NCI-H128 (cell line): ENCODE measurements around the gene LRRC8C.

Experiments used
- DNase-seq: peaks from one replicate; lab custom pipeline; 2025; ENCODE audit not compliant: unreplicated experiment; lab: John Stamatoyannopoulos, UW

Gene LRRC8C

DNA sequence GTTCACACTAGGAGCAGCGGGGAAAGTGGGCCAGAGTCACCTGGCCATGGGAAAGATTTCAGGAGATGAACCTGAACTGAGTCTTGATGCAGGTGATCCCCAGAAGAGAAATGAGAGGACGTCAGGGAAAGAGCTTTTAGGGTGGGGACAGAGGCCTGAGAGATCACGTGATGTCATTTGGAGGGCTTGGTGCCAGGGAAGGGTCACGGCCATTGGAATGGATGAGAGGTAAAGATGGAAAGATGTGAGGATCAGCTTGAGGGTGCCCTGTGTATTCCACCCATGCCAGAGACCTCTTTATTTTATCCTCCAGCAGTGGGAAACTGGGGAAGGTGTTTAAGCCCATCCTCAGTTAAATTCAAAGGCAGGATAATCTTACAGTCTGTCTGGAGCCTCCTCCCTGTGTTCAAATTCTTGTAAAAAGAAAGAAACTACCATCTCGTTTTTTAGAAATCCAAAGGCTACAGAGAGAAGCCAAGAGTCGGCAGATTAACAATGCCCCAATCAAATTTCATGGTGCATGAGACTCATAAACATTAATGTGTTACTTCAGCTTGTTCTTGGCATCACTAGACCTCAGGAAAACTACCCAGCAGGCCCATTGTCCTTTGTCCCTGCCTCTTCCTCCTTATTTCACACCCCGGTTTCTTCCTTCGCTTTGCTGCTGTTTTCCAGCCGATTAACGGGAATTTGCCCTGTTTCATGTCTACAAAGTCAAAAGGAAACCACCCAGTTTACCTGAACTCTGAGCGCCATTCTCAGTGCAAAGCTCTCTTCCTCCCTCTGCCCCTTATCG lies 94.8 kb downstream of the LRRC8C start:
- DNase-seq: no peak

DNA sequence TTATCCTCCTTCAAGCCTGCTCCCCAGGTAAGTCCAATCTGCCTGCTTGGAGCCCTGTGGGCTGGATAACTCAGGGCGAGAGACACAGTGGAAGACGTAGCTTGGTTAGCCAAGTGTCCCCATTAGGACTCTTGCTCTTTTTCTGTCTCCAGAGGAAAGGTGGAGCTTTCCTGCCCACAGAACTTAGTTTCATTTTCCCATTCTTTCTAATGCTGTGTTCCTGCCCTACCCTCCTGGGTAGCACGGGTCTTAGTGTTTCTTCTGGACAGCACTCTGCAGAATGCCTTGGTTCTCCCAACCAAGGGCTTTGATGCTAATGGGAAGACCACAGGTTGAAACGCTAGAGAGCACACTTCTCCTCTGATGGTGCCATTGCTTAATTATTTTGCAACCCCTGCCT lies 95.5 kb downstream of the LRRC8C start:
- no peak for DNase-seq

GRCh38 chr1:89732206-89732605 lies 99.3 kb downstream of the LRRC8C start:
- DNase-seq: no peak

- no peak for DNase-seq
These were observed 99.8 kb downstream of the LRRC8C start for GRCh38 chr1:89732643-89733222.

GRCh38 chr1:89733748-89734147 lies 100.8 kb downstream of the LRRC8C start:
- DNase-seq: no peak

- no peak for DNase-seq
These were observed 101.5 kb downstream of the LRRC8C start for GRCh38 chr1:89734442-89734841.

DNA sequence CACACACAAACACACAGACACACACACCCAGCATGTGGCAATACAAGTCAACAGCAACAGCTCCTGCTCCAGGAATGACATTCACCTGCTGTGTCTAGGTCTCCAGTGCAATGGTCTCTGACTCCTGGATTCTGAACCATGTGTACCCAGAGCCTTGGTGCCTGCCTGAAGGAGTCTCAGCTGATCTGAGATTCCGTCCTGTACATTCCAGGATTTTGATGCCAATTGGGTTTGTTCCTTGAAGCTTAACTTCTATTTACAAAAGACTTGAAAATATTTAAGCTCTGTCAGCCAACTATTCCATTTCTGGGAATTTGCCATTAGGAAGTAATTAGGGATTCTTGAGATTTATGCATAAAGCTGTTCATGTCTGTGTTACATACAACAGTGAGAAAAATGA lies 102.6 kb downstream of the LRRC8C start:
- DNase-seq: no peak

DNA sequence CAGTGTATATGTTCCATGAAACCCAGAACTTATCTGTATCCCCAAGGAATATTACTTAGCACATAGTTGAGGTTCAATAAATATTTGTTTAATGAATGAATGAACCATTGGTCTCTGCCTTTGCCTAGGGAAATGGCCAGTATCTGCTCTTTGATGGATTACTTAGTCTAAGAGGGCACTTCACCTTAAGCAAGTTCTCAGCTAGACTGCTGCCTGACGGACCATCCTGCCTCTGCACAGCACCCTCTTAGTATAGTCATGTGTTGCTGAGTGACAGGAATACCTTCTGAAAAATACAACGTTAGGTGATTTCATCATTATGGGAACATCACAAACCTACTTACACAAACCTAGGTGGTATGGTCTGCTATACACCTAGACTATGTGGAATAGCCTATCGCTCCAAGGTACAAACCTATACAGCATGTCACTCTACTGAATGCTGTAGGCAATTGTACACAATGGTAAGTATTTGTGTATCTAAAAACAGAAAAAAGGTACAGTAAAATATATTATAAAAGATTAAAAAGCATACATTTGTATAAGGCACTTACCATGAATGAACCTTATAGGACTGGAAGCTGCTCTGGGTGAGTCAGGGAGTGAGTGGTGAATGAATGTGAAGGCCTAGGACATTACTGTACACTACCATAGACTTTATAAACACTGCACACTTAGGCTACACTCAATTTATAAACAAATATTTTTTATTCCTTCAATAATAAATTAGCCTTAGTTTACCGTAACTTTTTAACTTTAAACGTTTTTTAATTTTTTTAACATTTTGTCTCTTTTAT lies 104.2 kb downstream of the LRRC8C start:
- no peak for DNase-seq

DNA sequence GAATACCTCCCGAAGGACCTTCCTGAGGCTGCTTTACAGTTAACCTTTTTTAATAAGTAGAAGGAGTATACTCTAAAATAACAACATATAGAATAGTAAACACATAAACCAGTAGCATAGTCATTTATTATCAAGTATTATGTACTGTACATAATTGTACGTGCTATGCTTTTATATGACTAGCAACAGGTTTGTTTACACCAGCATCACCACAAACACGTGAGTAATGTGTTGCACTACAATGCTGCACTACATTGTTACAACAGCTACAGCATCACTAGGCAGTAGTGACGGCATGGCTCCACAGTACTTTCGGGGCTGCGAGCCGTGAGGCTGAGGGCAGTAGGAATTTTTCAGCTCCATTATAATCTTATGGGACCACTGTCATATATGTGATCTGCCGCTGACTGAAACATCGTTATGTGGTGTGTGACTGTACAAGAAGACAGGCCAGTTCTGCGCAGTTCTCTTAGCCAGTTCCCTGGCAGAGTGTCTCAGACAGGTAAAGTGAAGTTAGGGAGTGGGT lies 105.1 kb downstream of the LRRC8C start:
- no peak for DNase-seq

GRCh38 chr1:89739013-89739843 lies 106.3 kb downstream of the LRRC8C start:
- DNase-seq: no peak

GRCh38 chr1:89739844-89740216 lies 106.9 kb downstream of the LRRC8C start:
- DNase-seq: no peak

- DNase-seq: no peak
These were observed 110.9 kb downstream of the LRRC8C start for GRCh38 chr1:89743788-89744187.

GRCh38 chr1:89746424-89747149 lies 113.7 kb downstream of the LRRC8C start:
- no peak for DNase-seq

DNA sequence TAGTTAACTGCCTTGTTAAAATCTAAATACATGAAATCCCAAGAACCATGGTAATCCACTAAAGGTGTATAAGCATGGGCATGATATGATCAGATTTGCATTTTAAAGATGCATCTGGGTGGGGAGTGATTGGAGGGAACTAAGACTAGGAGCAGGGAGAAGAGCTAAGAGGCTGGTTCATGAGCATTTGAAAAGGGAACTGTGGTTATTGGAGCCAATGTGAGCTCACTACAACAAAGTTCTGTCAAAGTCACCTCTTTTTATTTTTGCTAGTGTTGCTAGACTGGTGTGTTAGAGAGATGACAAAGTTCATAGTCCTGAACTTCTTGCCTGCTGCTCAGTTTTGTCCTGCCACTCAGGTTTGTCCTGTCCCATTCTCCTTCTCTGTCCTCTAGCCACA lies 120.8 kb downstream of the LRRC8C start:
- DNase-seq: no peak

GRCh38 chr1:89754518-89754917 lies 121.6 kb downstream of the LRRC8C start:
- no peak for DNase-seq

- DNase-seq: no peak
These were observed 122.7 kb downstream of the LRRC8C start for GRCh38 chr1:89755591-89755990.

GRCh38 chr1:89757532-89757931 lies 124.6 kb downstream of the LRRC8C start:
- DNase-seq: no peak

- DNase-seq: no peak
These were observed 125.2 kb downstream of the LRRC8C start for GRCh38 chr1:89758156-89758555.

DNA sequence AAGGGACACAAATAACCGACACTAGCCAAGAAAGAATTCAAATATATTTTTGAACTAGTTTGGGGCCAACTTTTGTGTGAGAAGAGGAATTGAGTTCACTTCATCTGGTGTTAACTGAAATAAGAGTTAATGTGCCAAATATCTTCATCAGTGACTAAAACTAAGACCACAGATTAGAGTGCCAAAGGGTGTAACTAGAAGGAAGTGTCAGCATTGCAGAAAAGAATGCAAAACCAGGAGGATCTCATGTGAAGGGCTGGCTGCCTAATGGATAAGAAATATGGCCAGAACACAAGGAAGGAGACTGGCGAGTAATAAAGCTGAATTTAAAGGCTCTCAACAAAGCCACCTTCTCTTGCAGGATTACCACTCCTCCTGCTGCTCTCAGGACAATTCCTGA lies 126.1 kb downstream of the LRRC8C start:
- no peak for DNase-seq

DNA sequence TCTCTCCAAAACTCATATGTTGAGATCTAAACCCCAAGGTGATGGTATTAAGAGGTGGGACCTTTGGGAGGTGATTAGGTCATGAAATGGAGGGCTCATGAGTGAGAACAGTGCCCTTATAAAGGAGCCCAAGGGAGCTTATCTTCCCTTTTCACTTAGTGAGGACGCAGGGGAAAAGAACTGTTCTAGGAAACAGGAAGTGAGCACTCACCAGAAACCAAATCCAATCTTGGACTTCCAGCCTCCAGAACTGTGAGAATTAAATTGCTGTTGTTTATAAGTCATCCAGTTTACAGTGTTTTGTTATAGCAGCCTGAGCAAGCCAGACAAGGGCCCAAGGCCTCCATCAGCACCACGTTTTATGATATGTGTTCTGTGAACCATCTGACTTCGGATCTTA lies 127.6 kb downstream of the LRRC8C start:
- no peak for DNase-seq
